Cardiac septum (tissue), 1 donor: ENCODE results near the gene ERAS. TPM values are rescaled to one million over a fixed set of nuclear protein-coding genes. Genes with fewer than 3 reads are reported as not detected.

Experiments
- total RNA-seq: library from RNA; stranded (reverse); fragmentation: NEBNext Ultra II Directional; extraction: Animal tissue kit (Norgen Biotek cat#: 25700); gene quantifications from one replicate; pipeline ENCODE4 v1.2.1, GENCODE V29; 2021
- donor health status: DM: no; HTN: no; CAD: no.

The ERAS gene
- total RNA-seq, 1 donor from 2014 or later, result not detected

Other genes starting within 250 kb of the ERAS start
- gene WDR13, start 229.0 kb upstream of the ERAS start, total RNA-seq, result 170 TPM
- gene WAS, start 142.7 kb upstream of the ERAS start, total RNA-seq, result 2.8 TPM
- 2.5 TPM for gene SUV39H1, start 129.8 kb upstream of the ERAS start, total RNA-seq
- not detected for gene GLOD5, start 64.8 kb upstream of the ERAS start, total RNA-seq
- not detected for gene GATA1, start 39.9 kb upstream of the ERAS start, total RNA-seq
- 33.7 TPM for gene HDAC6, start 24.4 kb upstream of the ERAS start, total RNA-seq
- gene PCSK1N, start 9.1 kb downstream of the ERAS start, total RNA-seq, result 4.1 TPM
- 49.8 TPM for gene TIMM17B, start 71.3 kb downstream of the ERAS start, total RNA-seq
- 42.2 TPM for gene PQBP1, start 71.4 kb downstream of the ERAS start, total RNA-seq
- 13.0 TPM for gene SLC35A2, start 85.1 kb downstream of the ERAS start, total RNA-seq
- gene PIM2, start 92.5 kb downstream of the ERAS start, total RNA-seq, result 2.7 TPM
- gene OTUD5, start 131.1 kb downstream of the ERAS start, total RNA-seq, result 29.1 TPM
- gene KCND1, start 145.3 kb downstream of the ERAS start, total RNA-seq, result 0.27 TPM
- gene GRIPAP1, start 175.8 kb downstream of the ERAS start, total RNA-seq, result 24.9 TPM
- 21.9 TPM for gene TFE3, start 216.8 kb downstream of the ERAS start, total RNA-seq
- 1.7 TPM for gene CCDC120, start 232.5 kb downstream of the ERAS start, total RNA-seq
- gene PRAF2, start 247.5 kb downstream of the ERAS start, total RNA-seq, result 14.8 TPM